Rectal smooth muscle tissue (tissue), 1 donor: ENCODE results near the gene PCMTD2.

Source experiments
- H3K27ac ChIP-seq: one replicate; pipeline ENCODE4 v1.7.0; 2013; ENCODE audit warnings: low read depth, low read length, inconsistent platforms
- H3K27me3 ChIP-seq: one replicate; pipeline ENCODE4 v1.7.0; 2013; ENCODE audit warnings: low read length; ENCODE audit not compliant: control insufficient read depth, insufficient read depth
- H3K36me3 ChIP-seq: one replicate; pipeline ENCODE4 v1.7.0; 2013; ENCODE audit warnings: low read length; ENCODE audit not compliant: control insufficient read depth, insufficient read depth
- H3K4me1 ChIP-seq: one replicate; pipeline ENCODE4 v1.7.0; 2013; ENCODE audit warnings: low read length; ENCODE audit not compliant: control insufficient read depth, insufficient read depth
- H3K4me3 ChIP-seq: one replicate; pipeline ENCODE4 v1.7.0; 2013; ENCODE audit warnings: low read length
- H3K9ac ChIP-seq: one replicate; pipeline ENCODE4 v1.7.0; 2013; ENCODE audit warnings: low read length

The PCMTD2 gene

GRCh38 chr20:64244870-64245603 lies 10.5 kb upstream of the PCMTD2 start:
- no peaks in the 10 kb centered on the region for H3K4me1 ChIP-seq
- no peak overlapping the region for H3K27ac ChIP-seq
- no peak overlapping the region for H3K4me3 ChIP-seq
- no peaks in the 10 kb centered on the region for H3K36me3 ChIP-seq
- H3K9ac ChIP-seq, result no peak overlapping the region
- peaks cover 2% of the 10 kb centered on the region for H3K27me3 ChIP-seq

DNA sequence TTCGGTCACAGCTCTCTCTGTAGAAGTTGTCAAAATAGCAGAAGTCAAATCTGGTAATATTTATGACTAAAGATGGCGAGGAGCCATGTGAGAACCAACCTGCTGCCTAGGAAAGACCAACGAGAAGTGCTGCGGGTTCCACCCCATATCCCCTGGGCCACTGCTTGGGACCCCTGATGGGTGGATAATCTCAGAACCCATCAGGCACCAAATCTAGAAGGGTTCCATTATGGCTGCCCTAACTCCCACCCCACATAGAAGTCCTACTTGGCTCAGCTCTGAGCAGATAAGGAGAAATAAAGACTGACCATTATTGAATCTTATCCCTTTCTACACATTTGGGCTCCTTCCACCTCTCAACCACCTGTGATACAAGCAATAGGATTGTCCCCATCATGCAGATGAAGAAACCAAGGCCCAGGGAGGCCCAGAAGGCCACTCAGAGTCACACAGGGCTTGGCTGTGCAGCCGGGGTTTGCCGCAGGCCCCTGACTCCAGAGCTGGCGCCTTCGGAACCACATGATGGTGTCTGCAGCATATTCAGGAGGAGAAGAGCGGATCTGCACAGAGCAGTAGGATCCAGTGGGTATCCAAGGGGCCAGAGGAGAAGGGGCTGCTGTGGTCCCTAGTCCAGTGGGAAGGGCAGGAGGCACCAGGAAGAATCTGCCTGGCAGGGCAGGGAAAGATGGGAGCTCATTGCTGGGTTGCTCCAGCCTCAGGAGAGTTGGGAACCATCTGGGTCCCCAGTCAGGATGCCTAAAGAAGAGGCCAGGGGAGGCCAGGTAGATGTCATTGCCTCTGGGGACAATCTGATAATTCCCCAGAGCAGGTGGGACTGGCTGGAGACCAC lies 9.6 kb upstream of the PCMTD2 start:
- Histone ChIP-seq H3K4me1 (no peaks in the 10 kb centered on the region), H3K36me3 (no peaks in the 10 kb centered on the region)

GRCh38 chr20:64246616-64247306 lies 8.8 kb upstream of the PCMTD2 start:
- no peaks in the 10 kb centered on the region for H3K36me3 ChIP-seq
- H3K27me3 ChIP-seq, result peaks cover 2% of the 10 kb centered on the region
- no peak overlapping the region for H3K9ac ChIP-seq
- no peak overlapping the region for H3K27ac ChIP-seq
- H3K4me1 ChIP-seq, result no peaks in the 10 kb centered on the region
- no peak overlapping the region for H3K4me3 ChIP-seq

More for the DNA sequence above, 9.6 kb upstream of the PCMTD2 start:
- H3K27ac ChIP-seq, result no peak overlapping the region
- H3K9ac ChIP-seq, result no peak overlapping the region
- no peak overlapping the region for H3K4me3 ChIP-seq
- H3K27me3 ChIP-seq, result peaks cover 2% of the 10 kb centered on the region

GRCh38 chr20:64247307-64247618 lies 8.3 kb upstream of the PCMTD2 start:
- Histone ChIP-seq H3K4me3 (no peak overlapping the region), H3K9ac (no peak overlapping the region)

GRCh38 chr20:64247970-64248841 lies 7.3 kb upstream of the PCMTD2 start:
- H3K27ac ChIP-seq, result no peak overlapping the region
- H3K4me1 ChIP-seq, result no peaks in the 10 kb centered on the region
- no peak overlapping the region for H3K4me3 ChIP-seq
- H3K27me3 ChIP-seq, result peaks cover 2% of the 10 kb centered on the region
- H3K36me3 ChIP-seq, result no peaks in the 10 kb centered on the region
- no peak overlapping the region for H3K9ac ChIP-seq

More at GRCh38 chr20:64247307-64247618, 8.3 kb upstream of the PCMTD2 start:
- no peaks in the 10 kb centered on the region for H3K4me1 ChIP-seq
- H3K27ac ChIP-seq, result no peak overlapping the region
- no peaks in the 10 kb centered on the region for H3K36me3 ChIP-seq
- peaks cover 2% of the 10 kb centered on the region for H3K27me3 ChIP-seq

DNA sequence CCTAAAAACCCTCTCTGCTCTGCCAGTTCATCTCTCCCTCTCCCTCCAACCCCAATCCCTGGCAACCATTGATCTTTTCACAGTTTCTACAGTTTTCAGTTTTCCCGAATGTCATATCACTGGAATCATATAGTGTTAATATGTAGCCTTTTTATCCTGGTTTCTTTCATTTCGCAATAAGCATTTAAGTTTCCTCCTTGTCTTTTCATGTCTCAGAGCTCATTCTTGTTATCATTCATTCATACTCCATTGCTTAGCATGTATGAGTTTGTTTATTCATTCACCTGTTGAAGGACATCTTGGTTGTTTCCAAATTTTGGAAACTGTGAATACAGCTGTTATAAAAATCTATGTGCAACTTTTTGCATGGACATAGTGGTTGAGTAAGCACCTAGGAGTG lies 5.5 kb upstream of the PCMTD2 start:
- Histone ChIP-seq H3K4me3 (no peak overlapping the region), H3K9ac (no peak overlapping the region), H3K36me3 (no peaks in the 10 kb centered on the region), H3K27ac (no peak overlapping the region), H3K4me1 (no peaks in the 10 kb centered on the region), H3K27me3 (peaks cover 2% of the 10 kb centered on the region)

GRCh38 chr20:64253000-64253383 lies 2.6 kb upstream of the PCMTD2 start:
- H3K4me1 ChIP-seq, result peaks cover 5% of the 10 kb centered on the region
- H3K4me3 ChIP-seq, result no peak overlapping the region
- H3K9ac ChIP-seq, result no peak overlapping the region
- H3K36me3 ChIP-seq, result no peaks in the 10 kb centered on the region
- H3K27me3 ChIP-seq, result no peaks in the 10 kb centered on the region
- H3K27ac ChIP-seq, result no peak overlapping the region

DNA sequence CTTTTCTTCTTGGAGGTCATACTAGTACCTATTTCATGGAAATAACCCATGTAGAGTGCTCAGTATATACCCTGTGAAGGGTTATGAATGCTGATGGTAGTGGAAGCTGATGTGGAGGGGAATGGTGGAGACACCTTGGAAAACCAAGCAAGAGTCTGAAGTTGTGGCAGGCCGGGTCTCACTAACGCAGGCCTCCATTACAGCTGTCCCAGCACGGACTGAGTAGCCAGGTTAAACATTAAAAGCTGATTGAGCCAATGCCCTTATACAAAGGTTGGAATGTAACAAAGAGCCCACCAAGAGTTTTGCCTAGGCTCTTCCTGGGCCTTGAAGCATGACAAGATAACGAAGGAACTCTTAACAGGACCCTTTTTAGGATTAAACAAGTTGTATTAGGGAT lies 2.1 kb upstream of the PCMTD2 start:
- no peak overlapping the region for H3K27ac ChIP-seq
- H3K4me1 ChIP-seq, result peaks cover 7% of the 10 kb centered on the region
- no peak overlapping the region for H3K9ac ChIP-seq
- H3K27me3 ChIP-seq, result no peaks in the 10 kb centered on the region
- H3K4me3 ChIP-seq, result no peak overlapping the region
- H3K36me3 ChIP-seq, result no peaks in the 10 kb centered on the region

DNA sequence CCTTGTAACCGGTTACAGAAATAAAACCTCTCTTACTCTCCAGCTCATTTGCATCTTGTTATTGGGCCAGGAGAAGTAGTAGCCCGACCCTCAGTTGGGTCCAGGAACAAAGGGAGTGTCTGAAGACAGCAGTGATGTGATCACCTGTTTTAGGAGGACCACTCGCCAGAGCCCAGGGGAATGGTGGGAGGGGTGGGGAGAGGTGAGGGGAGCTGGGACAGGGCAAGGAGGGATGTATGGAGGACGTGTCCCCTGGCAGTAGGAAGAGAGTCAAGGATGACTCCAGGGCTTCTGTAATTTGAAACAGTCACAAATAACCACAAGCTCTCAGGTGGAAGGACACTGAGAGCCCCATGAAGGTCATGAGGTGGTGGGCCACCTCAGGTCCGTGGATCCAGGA lies 1.4 kb upstream of the PCMTD2 start:
- Histone ChIP-seq H3K27ac (no peak overlapping the region), H3K36me3 (no peaks in the 10 kb centered on the region), H3K27me3 (no peaks in the 10 kb centered on the region), H3K9ac (no peak overlapping the region), H3K4me3 (no peak overlapping the region), H3K4me1 (peaks cover 7% of the 10 kb centered on the region)

GRCh38 chr20:64254571-64255360 lies 782 bp upstream of the PCMTD2 start:
- Histone ChIP-seq H3K4me3 (peak overlapping the region; percentile 71), H3K9ac (no peak overlapping the region), H3K4me1 (peaks cover 7% of the 10 kb centered on the region), H3K36me3 (no peaks in the 10 kb centered on the region), H3K27me3 (no peaks in the 10 kb centered on the region), H3K27ac (peak overlapping the region; percentile 75)

GRCh38 chr20:64256282-64256935 lies 861 bp downstream of the PCMTD2 start:
- Histone ChIP-seq H3K27ac (no peak overlapping the region), H3K4me1 (peaks cover 7% of the 10 kb centered on the region), H3K36me3 (no peaks in the 10 kb centered on the region), H3K9ac (no peak overlapping the region), H3K27me3 (no peaks in the 10 kb centered on the region), H3K4me3 (peak overlapping the region; percentile 77)
